GM19025 (cell line): ENCODE results near the gene KRTAP4-8.
"Not testable (repeated sequence)": the region's sequence is repeated elsewhere in the genome, so short reads cannot be mapped to it uniquely, and the experiment has no call there.

ENCODE experiments used
- ATAC-seq: cut with Tn5 transposase; IDR thresholded peaks from one replicate; pipeline ENCODE4 v1.9.1; 2021; ENCODE audit warnings: mild to moderate bottlenecking, low read depth, moderate library complexity; ENCODE audit not compliant: unreplicated experiment

Gene KRTAP4-8

DNA sequence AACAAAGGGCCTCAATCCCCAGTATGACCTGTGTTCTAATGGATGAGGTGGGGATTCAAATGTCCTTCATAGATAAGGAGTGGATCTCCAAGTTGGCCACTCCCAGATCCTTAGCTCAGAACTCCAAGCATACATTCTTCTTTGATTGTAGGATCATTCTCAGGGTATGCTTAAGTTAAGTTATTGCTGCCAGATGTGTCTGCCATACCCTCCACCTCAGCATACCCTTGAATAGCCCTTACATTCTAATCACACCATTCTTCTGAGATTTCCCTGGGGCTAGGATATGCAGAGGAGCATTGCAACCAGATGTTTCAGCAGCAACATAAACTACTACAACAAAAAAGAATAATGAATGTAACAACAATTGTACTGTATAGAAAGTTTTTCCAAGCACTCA, 30.7 kb downstream of the KRTAP4-8 start:
- no peak for ATAC-seq

- ATAC-seq, result no peak
Measured at GRCh38 chr17:41065829-41066624, 31.9 kb downstream of the KRTAP4-8 start, which contains the start of gene KRTAP2-4. TSS of gene KRTAP2-4 (minus strand) at chr17:41065879. CDS start at chr17:41065845, 34 bp downstream.

DNA sequence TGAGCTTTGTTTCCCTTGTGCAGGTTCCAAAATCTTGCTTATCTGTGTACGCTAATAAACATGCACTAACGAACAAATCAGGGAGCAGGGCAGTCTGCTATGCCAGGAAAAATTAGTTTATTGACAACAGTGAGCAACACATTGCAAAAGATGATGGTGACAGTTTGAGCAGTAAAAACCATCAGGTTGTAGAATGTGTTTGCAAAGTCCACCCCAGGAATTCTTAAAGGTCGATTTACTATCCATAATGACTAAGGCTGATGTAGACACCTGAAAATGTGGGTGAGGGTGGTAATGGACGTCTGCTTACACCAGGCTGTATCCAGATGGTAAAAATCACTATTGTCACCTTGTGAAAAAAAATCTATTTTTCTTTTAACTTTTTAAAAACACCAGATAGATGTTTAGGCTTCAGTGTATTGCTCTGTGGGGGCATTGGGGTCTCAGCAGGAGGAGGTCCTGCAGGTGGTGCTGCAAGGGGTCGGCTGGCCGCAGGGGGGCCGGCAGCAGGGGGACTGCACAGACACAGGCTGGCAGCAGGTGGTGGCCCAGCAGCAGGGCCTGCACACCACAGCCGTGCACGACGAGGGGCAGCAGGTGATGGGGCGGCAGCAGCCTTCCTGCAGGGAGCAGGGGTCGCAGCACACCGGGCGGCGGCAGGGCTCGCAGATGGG, 32.8 kb downstream of the KRTAP4-8 start:
- not testable (repeated sequence) for ATAC-seq

DNA sequence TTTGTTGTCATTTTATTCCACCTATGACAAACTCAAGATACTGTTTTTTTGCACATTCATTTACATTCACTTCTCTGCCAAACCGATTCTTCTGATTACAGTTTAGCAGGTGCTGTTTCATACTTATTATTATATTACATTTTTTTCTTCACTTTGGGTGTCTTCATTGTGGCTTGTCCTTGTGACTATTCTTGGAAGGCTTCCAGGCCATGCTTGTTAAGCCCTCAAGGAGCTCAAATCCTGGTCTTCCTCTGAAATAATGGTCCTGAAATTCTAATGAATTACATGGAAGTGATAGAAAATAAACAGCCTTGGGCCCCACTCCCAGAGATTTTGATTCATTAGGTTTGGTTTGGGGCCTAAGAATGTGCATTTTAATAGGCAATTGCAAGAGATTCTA, 33.6 kb downstream of the KRTAP4-8 start:
- ATAC-seq, result no peak

GRCh38 chr17:41063449-41063848, 34.5 kb downstream of the KRTAP4-8 start:
- ATAC-seq, result no peak

GRCh38 chr17:41061964-41062363, 36.0 kb downstream of the KRTAP4-8 start:
- ATAC-seq, result no peak

DNA sequence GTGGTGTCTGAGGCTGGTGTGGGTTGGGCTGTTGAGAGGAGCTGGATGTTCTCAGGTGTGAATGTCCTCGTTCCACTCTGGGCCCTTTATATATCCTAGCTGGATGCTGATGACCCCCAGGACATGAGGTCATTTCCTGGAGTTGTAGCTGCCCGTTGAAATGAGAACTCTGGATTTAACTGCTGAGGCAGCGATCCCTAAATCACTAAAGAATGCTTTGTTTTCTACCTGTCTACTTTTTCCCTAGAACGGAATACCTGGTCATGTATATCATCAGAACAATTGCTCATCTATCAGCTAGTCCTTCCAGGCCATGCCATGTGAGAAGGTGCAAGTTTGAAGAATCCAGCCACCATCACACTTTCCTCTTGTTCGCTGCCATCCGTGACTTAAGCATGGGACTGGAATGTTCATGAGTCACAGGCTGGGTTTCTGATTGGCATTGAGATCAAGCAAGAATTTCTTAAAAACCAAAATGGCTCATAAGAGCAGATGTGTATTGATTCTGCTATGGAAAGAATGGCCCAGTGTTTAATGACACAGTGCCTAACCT, 37.8 kb downstream of the KRTAP4-8 start, which contains the start of gene KRTAP2-3:
TSS of gene KRTAP2-3 (minus strand) at position 63 of the 553 bp plus-strand sequence. CDS start 64 bp downstream, outside the sequence.
- no peak for ATAC-seq

DNA sequence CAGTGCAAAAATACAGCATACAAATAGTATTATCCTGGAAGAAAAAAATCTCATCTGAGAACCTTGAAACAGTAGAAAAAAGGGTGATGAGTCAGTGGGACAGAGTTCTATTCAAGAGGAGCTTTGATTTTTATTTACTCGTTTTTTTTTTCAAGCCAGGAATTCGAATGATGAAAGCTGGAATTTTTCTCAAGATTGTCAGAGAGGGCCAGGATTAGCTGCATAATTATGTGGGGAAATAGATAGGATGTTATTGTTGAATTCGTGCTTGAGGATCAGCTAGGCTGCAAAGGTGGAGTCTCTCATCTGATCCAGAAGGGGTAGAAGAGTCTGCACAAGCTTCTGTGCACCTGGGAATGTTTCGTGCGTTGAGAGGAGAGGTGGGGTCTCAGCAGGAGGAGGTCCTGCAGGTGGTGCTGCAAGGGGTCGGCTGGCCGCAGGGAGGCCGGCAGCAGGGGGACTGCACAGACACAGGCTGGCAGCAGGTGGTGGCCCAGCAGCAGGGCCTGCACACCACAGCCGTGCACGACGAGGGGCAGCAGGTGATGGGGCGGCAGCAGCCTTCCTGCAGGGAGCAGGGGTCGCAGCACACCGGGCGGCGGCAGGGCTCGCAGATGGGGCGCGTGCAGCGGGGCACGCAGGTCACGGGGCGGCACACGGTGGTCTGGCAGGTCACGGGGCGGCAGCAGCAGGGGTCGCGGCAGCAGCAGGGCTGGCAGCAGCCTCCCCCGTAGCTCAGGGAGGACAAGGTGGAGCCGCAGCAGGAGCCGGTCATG, 38.5 kb downstream of the KRTAP4-8 start:
- ATAC-seq, result not testable (repeated sequence)

GRCh38 chr17:41058741-41059140, 39.2 kb downstream of the KRTAP4-8 start:
- no peak for ATAC-seq

DNA sequence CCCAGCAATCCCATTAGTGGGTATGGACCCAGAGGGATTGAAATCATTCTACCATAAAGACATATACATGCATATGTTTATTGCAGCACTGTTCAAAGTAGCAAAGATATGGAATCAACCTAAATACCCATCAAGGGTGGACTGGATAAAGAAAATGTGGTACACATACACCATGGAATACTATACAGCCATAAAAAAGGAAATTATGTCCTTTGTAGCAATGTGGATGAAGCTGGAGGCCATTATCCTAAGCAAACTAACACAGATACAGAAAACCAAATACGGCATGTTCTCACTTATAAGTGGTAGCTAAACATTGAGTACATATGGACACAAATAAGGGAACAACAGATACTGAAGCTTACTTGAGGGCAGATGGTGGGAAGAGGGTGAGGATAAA, 40.4 kb downstream of the KRTAP4-8 start:
- ATAC-seq, result no peak

- not testable (repeated sequence) for ATAC-seq
Measured at GRCh38 chr17:41055130-41055529, 42.8 kb downstream of the KRTAP4-8 start, which contains the start of gene KRTAP2-2. TSS of gene KRTAP2-2 (minus strand) at chr17:41055230. CDS start at chr17:41055211, 19 bp downstream.

DNA sequence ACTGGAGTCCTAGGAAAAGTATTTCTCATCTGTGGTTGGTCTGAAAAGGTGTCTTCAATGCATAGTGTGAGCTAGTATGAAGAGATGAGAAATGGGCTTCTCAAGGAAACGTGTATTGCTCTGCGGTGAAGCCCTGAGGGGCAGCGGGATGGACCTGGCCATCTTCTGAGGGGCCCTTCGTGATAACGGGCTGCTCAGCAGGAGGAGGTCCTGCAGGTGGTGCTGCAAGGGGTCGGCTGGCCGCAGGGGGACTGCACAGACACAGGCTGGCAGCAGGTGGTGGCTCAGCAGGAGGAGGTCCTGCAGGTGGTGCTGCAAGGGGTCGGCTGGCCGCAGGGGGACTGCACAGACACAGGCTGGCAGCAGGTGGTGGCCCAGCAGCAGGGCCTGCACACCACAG, 43.4 kb downstream of the KRTAP4-8 start:
- ATAC-seq, result not testable (repeated sequence)

- ATAC-seq, result no peak
Measured at GRCh38 chr17:41054025-41054424, 43.9 kb downstream of the KRTAP4-8 start.

- ATAC-seq, result no peak
Measured at GRCh38 chr17:41052566-41052965, 45.4 kb downstream of the KRTAP4-8 start.

- no peak for ATAC-seq
Measured at GRCh38 chr17:41049110-41049509, 48.8 kb downstream of the KRTAP4-8 start.

DNA sequence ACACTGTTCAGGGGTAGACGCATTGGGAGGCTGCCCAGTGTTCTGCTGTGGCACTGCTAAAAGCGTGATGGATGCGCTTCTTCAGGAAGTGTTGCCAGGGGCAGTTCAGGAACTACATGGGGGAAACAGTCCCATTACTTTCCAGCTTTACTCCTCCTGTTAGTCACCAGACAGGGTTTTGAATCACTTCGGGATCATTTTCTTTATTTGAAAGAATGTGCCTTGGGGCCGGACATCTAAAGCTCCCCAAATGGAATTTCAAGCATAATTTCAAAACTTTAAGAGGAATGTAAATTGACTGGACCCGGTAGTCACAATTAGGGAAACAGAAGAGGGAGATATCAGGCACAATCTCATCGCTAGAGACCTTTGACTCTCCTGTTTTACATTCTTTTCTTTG, 49.5 kb downstream of the KRTAP4-8 start:
- ATAC-seq, result no peak
